SK-N-SH treated with all-trans-retinoic acid at 6 μM for 48 hours (cell line): ENCODE data around the gene IFTAP.
"Not testable (repeated sequence)": the region's sequence is repeated elsewhere in the genome, so short reads cannot be mapped to it uniquely, and the experiment has no call there.

Experiments
- ATAC-seq: fragments of 200-7000 bp; cut with Tn5 transposase; 3 replicates; pipeline ENCODE4 v1.9.1; 2020; ENCODE audit warnings: mild to moderate bottlenecking, moderate library complexity
- ARNTL ChIP-seq: fragments of 450-650 bp; formaldehyde crosslinking; IDR thresholded peaks from 2 replicates; pipeline ENCODE4 v1.5.0; 2020; ENCODE audit warnings: low read depth, mild to moderate bottlenecking, moderate library complexity, borderline replicate concordance
- BACH2 ChIP-seq: fragments of 250-450 bp; sonication (Bioruptor Pico); IDR thresholded peaks from 2 replicates; pipeline ENCODE4 v1.9.0; 2021; ENCODE audit warnings: mild to moderate bottlenecking, borderline replicate concordance
- CREB5 ChIP-seq: fragments of 250-450 bp; sonication (Bioruptor Pico); IDR thresholded peaks from 2 replicates; pipeline ENCODE4 v1.5.1; 2020; ENCODE audit warnings: low read depth, mild to moderate bottlenecking, moderate library complexity
- CSRNP3 ChIP-seq: fragments of 250-450 bp; sonication (Bioruptor Pico); IDR thresholded peaks from 2 replicates; pipeline ENCODE4 v1.5.1; 2021; ENCODE audit warnings: mild to moderate bottlenecking, moderate library complexity
- ESRRG ChIP-seq: fragments of 250-450 bp; sonication (Bioruptor Pico); IDR thresholded peaks from 2 replicates; pipeline ENCODE4 v1.6.1; 2021; ENCODE audit warnings: mild to moderate bottlenecking
- GLIS3 ChIP-seq: fragments of 250-450 bp; sonication (Bioruptor Pico); IDR thresholded peaks from 2 replicates; pipeline ENCODE4 v1.5.0; 2020; ENCODE audit warnings: mild to moderate bottlenecking, moderate library complexity
- ISL1 ChIP-seq: fragments of 250-450 bp; sonication (Bioruptor Pico); IDR thresholded peaks from 2 replicates; pipeline ENCODE4 v2.1.2; 2022; ENCODE audit warnings: mild to moderate bottlenecking, moderate library complexity
- OSR1 ChIP-seq: fragments of 250-450 bp; sonication (Bioruptor Pico); IDR thresholded peaks from 2 replicates; pipeline ENCODE4 v1.8.0; 2022; ENCODE audit warnings: moderate library complexity, mild to moderate bottlenecking, inconsistent platforms
- PATZ1 ChIP-seq: fragments of 250-450 bp; sonication (Bioruptor Pico); IDR thresholded peaks from 2 replicates; pipeline ENCODE4 v1.8.0; 2020; ENCODE audit warnings: mild to moderate bottlenecking, moderate library complexity, borderline replicate concordance
- PPARA ChIP-seq: fragments of 250-450 bp; sonication (Bioruptor Pico); IDR thresholded peaks from 2 replicates; pipeline ENCODE4 v1.5.0; 2020; ENCODE audit warnings: mild to moderate bottlenecking, borderline replicate concordance
- SNAI2 ChIP-seq: fragments of 250-450 bp; sonication (Bioruptor Pico); IDR thresholded peaks from 2 replicates; pipeline ENCODE4 v1.5.0; 2020; ENCODE audit warnings: mild to moderate bottlenecking, moderate library complexity
- TCF4 ChIP-seq: fragments of 250-450 bp; sonication (Bioruptor Pico); IDR thresholded peaks from 2 replicates; pipeline ENCODE4 v1.8.0; 2021; ENCODE audit warnings: mild to moderate bottlenecking, moderate library complexity, borderline replicate concordance
- TSHZ2 ChIP-seq: fragments of 250-450 bp; sonication (Bioruptor Pico); IDR thresholded peaks from 2 replicates; pipeline ENCODE4 v1.5.0; 2020; ENCODE audit warnings: mild to moderate bottlenecking, moderate library complexity
- ZC3H10 ChIP-seq: fragments of 250-450 bp; sonication (Bioruptor Pico); IDR thresholded peaks from 2 replicates; pipeline ENCODE4 v1.5.1; 2021; ENCODE audit warnings: mild to moderate bottlenecking, moderate library complexity
- ZFP3 ChIP-seq: fragments of 250-450 bp; sonication (Bioruptor Pico); IDR thresholded peaks from 2 replicates; pipeline ENCODE4 v1.5.0; 2020; ENCODE audit warnings: mild to moderate bottlenecking, moderate library complexity
- ZFP30 ChIP-seq: fragments of 450-650 bp; formaldehyde crosslinking; IDR thresholded peaks from 2 replicates; pipeline ENCODE4 v1.5.0; 2022; ENCODE audit warnings: mild to moderate bottlenecking, moderate library complexity
- ZNF565 ChIP-seq: fragments of 450-650 bp; formaldehyde crosslinking; conservative IDR thresholded peaks from 2 replicates; pipeline ENCODE4 v1.5.0; 2020; ENCODE audit warnings: low read depth, mild to moderate bottlenecking, moderate library complexity
- ZNF70 ChIP-seq: fragments of 450-650 bp; formaldehyde crosslinking; IDR thresholded peaks from 2 replicates; pipeline ENCODE4 v1.5.0; 2020; ENCODE audit warnings: mild to moderate bottlenecking, moderate library complexity
- ZNF8 ChIP-seq: fragments of 450-650 bp; formaldehyde crosslinking; IDR thresholded peaks from 2 replicates; pipeline ENCODE4 v1.5.0; 2020; ENCODE audit warnings: mild to moderate bottlenecking, moderate library complexity

Gene IFTAP

GRCh38 chr11:36672815-36673450 lies 78.6 kb downstream of the IFTAP start (continued):
- TF ChIP-seq BACH2 (CRISPR knock-in tag), result no peak
- no peak for TF ChIP-seq CREB5
- TF ChIP-seq, all 23 proteins: peak for 0

GRCh38 chr11:36679547-36679946 lies 85.2 kb downstream of the IFTAP start:
- ATAC-seq, result not testable (repeated sequence)

GRCh38 chr11:36683818-36684217 lies 89.5 kb downstream of the IFTAP start:
- ATAC-seq, result no peak
- no peak for TF ChIP-seq ESRRG
- TF ChIP-seq ZNF70 (CRISPR knock-in tag), result no peak
- no peak for TF ChIP-seq PPARA (CRISPR knock-in tag)
- TF ChIP-seq ZNF565 (CRISPR knock-in tag), result no peak
- TF ChIP-seq BACH2 (CRISPR knock-in tag), result no peak
- no peak for TF ChIP-seq CSRNP3 (CRISPR knock-in tag)
- no peak for TF ChIP-seq TSHZ2 (CRISPR knock-in tag)

GRCh38 chr11:36684840-36685801 lies 90.8 kb downstream of the IFTAP start:
- ATAC-seq, result no peak
- no peak for TF ChIP-seq ZFP30 (CRISPR knock-in tag)
- no peak for TF ChIP-seq ESRRG
- TF ChIP-seq ARNTL (CRISPR knock-in tag), result no peak

GRCh38 chr11:36688132-36688531 lies 93.8 kb downstream of the IFTAP start:
- ATAC-seq, result no peak
- TF ChIP-seq ZFP3, result no peak
- TF ChIP-seq ZNF70 (CRISPR knock-in tag), result no peak

GRCh38 chr11:36688571-36689291 lies 94.4 kb downstream of the IFTAP start:
- ATAC-seq, result no peak
- no peak for TF ChIP-seq ZFP30 (CRISPR knock-in tag)
- TF ChIP-seq GLIS3 (CRISPR knock-in tag), result no peak
- TF ChIP-seq ZC3H10 (CRISPR knock-in tag), result no peak
- no peak for TF ChIP-seq PPARA (CRISPR knock-in tag)
- no peak for TF ChIP-seq ISL1 (CRISPR knock-in tag)
- TF ChIP-seq ZNF70 (CRISPR knock-in tag), result no peak
- TF ChIP-seq ZNF8 (CRISPR knock-in tag), result no peak
- no peak for TF ChIP-seq OSR1 (CRISPR knock-in tag)
- no peak for TF ChIP-seq TSHZ2 (CRISPR knock-in tag)
- no peak for TF ChIP-seq ESRRG
- no peak for TF ChIP-seq TCF4 (CRISPR knock-in tag)
- TF ChIP-seq ZNF565 (CRISPR knock-in tag), result no peak
- no peak for TF ChIP-seq SNAI2 (CRISPR knock-in tag)
- TF ChIP-seq PATZ1 (CRISPR knock-in tag), result no peak
